Neural cell (in vitro differentiated cells): ENCODE results near the gene ITLN2.

ENCODE experiments used
- EP300 ChIP-seq: fragments of 450-650 bp; conservative IDR thresholded peaks from 2 replicates; pipeline ENCODE4 v1.6.1; 2014; ENCODE audit warnings: antibody characterized with exemption, mild to moderate bottlenecking, moderate library complexity; ENCODE audit not compliant: poor library complexity, severe bottlenecking
- EZH2 ChIP-seq: fragments of 200-600, 300-800 bp; shearing (Covaris generic), sonication (generic); IDR thresholded peaks from 2 replicates; pipeline ENCODE4 v1.6.1; 2014; ENCODE audit warnings: antibody characterized with exemption, low read length, borderline replicate concordance, mild to moderate bottlenecking; ENCODE audit not compliant: insufficient read depth, poor library complexity, severe bottlenecking
- RAD21 ChIP-seq: fragments of 450-650 bp; conservative IDR thresholded peaks from 2 replicates; pipeline ENCODE4 v1.6.1; 2014; ENCODE audit warnings: antibody characterized with exemption, mild to moderate bottlenecking, moderate library complexity
- SMC3 ChIP-seq: fragments of 450-650 bp; conservative IDR thresholded peaks from 2 replicates; pipeline ENCODE4 v1.6.1; 2014; ENCODE audit warnings: antibody characterized with exemption, mild to moderate bottlenecking, moderate library complexity; ENCODE audit not compliant: poor library complexity
- TF ChIP-seq, protein P1 (sequence below): fragments of 450-650 bp; IDR thresholded peaks from 2 replicates; pipeline ENCODE4 v1.5.1; 2014; ENCODE audit warnings: antibody characterized with exemption, mild to moderate bottlenecking, moderate library complexity; ENCODE audit not compliant: poor library complexity, severe bottlenecking
- TF ChIP-seq, protein P2 (sequence below): IDR thresholded peaks from 2 replicates; pipeline ENCODE4 v1.6.1; 2012; ENCODE audit warnings: borderline replicate concordance

DNA sequence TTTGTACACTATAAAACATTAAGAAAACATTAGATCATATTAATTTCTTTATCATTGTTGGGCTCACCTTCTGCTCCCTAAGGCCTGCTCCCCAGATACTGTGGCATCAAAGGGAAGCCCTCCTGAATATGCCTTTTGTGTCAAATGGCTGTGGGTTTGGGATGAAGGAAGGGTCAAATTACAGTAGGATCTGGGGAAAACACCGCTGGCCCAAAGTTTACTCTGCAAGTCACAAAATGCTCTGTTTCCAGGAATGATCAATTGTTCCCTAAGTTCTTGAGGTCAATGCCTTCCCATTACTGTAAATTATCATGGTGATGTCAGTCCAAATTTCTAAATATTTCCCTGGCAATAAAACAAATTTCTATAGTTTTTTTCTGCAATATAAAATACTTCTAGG is 6.8 kb upstream of the ITLN2 start:
- TF ChIP-seq SMC3 (no peak), EZH2 (no peak), RAD21 (no peak), EP300 (no peak)
- TF ChIP-seq, protein P1, sequence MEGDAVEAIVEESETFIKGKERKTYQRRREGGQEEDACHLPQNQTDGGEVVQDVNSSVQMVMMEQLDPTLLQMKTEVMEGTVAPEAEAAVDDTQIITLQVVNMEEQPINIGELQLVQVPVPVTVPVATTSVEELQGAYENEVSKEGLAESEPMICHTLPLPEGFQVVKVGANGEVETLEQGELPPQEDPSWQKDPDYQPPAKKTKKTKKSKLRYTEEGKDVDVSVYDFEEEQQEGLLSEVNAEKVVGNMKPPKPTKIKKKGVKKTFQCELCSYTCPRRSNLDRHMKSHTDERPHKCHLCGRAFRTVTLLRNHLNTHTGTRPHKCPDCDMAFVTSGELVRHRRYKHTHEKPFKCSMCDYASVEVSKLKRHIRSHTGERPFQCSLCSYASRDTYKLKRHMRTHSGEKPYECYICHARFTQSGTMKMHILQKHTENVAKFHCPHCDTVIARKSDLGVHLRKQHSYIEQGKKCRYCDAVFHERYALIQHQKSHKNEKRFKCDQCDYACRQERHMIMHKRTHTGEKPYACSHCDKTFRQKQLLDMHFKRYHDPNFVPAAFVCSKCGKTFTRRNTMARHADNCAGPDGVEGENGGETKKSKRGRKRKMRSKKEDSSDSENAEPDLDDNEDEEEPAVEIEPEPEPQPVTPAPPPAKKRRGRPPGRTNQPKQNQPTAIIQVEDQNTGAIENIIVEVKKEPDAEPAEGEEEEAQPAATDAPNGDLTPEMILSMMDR: no peak
- TF ChIP-seq, protein P2, sequence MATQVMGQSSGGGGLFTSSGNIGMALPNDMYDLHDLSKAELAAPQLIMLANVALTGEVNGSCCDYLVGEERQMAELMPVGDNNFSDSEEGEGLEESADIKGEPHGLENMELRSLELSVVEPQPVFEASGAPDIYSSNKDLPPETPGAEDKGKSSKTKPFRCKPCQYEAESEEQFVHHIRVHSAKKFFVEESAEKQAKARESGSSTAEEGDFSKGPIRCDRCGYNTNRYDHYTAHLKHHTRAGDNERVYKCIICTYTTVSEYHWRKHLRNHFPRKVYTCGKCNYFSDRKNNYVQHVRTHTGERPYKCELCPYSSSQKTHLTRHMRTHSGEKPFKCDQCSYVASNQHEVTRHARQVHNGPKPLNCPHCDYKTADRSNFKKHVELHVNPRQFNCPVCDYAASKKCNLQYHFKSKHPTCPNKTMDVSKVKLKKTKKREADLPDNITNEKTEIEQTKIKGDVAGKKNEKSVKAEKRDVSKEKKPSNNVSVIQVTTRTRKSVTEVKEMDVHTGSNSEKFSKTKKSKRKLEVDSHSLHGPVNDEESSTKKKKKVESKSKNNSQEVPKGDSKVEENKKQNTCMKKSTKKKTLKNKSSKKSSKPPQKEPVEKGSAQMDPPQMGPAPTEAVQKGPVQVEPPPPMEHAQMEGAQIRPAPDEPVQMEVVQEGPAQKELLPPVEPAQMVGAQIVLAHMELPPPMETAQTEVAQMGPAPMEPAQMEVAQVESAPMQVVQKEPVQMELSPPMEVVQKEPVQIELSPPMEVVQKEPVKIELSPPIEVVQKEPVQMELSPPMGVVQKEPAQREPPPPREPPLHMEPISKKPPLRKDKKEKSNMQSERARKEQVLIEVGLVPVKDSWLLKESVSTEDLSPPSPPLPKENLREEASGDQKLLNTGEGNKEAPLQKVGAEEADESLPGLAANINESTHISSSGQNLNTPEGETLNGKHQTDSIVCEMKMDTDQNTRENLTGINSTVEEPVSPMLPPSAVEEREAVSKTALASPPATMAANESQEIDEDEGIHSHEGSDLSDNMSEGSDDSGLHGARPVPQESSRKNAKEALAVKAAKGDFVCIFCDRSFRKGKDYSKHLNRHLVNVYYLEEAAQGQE: no peak
